ENCODE results near the gene POTEH.
"Not testable (repeated sequence)": the region's sequence is repeated elsewhere in the genome, so short reads cannot be mapped to it uniquely, and the experiment has no call there.

Gene POTEH

DNA sequence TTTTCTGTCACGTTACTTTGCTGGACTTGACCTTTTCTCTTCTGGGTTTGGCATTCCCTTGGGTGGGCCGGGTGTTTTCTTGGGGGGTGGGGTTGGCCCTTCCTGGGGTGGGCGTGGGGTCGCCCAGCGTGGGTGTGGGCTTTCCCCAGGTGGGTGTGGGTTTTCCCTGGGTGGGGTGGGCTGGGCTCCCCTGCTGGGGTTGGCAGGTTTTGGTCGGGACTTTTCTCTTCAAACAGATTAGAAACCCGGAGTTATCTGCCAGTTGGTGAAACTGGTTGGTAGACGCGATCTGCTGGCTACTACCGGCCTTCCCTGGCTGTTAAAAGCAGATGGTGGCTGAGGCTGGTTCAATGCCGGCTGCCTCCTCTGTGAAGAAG, at the start of gene POTEH:
Gene POTEH (plus strand): TSS at position 278 of the 377 bp plus-strand sequence. CDS start 52 bp downstream, at position 330.
- not testable (repeated sequence) for DNase-seq (ENCODE audit: low spot score)

DNA sequence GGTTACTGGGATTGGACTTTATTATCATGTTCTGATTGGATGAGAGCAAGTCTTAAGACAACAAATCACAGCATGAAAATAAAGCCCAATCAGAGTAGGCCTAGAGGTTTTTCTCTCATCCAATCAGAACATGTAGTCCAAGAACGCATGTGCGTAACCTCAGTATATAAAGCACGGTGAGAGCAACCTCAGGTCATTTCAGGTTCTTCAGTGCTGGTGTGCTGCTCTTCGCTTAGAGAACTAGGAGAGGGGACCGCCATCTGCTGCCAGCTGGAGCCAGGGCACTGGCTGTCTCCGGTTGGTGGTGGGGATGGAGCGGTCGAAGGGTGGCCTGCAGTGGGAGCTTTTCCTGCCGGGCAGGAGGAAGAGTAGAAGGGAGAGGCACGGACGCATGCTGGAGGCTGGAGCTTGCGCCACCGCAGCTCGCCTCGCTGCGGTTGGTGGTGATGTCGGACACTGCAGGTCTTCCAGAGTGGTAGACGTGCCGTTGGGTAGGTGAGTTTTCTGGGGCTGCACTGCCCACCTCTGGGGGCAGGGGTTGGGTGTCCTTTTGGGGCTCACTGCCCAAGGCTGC, 47.5 kb upstream of the POTEH start:
- DNase-seq (ENCODE audit: low spot score), result not testable (repeated sequence)

- not testable (repeated sequence) for DNase-seq (ENCODE audit: low spot score)
These were observed 37.9 kb upstream of the POTEH start for GRCh38 chr22:15651954-15652353.

DNA sequence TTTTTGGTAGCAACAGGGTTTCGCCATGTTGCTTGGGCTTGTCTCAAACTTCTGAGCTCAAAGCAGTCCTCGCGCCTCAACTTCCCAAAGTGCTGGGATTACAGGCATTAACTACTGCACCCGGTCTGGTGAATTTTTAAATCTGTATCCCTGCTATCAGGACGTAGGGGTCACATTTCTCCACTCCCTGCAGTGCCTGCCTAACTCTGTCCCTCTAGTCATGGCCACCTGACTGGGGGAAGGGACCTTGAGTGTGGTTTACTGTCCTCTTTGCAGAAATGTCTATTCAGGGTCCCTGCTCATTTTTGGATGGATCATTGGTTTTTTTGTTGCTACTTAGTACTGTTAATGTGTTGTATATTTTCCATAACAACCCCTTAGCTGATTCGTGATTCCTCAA, 37.1 kb upstream of the POTEH start:
- not testable (repeated sequence) for DNase-seq (ENCODE audit: low spot score)

DNA sequence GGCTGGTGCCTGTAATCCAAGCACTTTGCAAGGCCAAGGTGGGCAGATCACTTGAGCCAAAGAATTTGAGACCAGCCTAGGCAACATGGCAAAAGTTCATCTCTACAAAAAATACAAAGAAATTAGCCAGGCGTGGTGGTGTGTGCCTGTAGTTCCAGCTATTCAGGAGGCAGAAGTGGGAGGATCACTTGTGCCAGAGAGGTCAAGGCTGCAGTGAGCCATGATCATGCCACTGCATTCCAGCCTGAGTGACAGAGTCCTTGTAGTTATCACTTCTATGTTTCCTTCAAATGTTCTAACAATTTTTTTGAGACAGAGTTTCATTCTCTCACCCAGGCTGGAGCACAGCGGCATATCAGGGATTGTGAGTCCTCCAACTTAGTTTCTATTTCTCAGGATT, 36.6 kb upstream of the POTEH start:
- DNase-seq (ENCODE audit: low spot score), result not testable (repeated sequence)

- not testable (repeated sequence) for DNase-seq (ENCODE audit: low spot score)
These were observed 28.7 kb upstream of the POTEH start for GRCh38 chr22:15661102-15661501.

DNA sequence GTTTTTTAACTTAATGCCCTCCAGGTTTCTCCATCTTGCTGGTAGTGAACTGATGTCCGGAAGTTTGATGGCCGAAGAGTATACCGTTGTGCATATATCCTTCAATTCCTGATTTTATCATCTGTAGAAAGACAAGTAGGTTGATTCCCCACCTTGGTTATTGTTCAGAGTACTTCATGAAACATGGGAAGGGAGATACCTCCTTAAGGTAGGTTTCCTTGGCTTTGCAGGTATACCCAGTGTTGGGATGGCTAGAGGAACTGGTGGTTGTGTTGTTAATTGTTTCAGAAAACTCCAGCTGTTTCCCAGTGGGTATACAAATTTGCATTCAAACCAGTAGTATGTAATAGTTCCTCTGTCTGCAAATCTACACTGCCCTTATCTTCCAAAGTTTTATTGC, 25.1 kb upstream of the POTEH start:
- DNase-seq (ENCODE audit: low spot score), result not testable (repeated sequence)

DNA sequence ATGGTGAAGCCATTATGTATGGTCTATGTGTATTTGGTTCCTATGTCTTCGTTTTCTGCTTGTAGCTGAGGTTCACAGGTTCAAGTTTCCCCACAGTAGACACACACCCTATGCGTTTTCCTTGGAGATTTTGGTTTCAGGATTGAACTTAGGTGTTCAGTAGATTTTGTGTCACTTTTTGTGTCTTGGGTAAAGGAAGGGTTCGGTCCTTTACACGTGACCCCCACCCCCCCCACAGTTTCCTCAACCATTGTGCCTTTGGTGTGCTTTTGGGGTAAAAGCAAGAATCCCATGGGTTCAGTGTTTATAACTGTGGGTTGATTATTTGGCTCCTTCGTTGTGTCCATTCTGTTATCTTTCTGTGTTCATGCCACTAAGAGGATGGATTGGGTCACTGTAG, 24.3 kb upstream of the POTEH start:
- not testable (repeated sequence) for DNase-seq (ENCODE audit: low spot score)

DNA sequence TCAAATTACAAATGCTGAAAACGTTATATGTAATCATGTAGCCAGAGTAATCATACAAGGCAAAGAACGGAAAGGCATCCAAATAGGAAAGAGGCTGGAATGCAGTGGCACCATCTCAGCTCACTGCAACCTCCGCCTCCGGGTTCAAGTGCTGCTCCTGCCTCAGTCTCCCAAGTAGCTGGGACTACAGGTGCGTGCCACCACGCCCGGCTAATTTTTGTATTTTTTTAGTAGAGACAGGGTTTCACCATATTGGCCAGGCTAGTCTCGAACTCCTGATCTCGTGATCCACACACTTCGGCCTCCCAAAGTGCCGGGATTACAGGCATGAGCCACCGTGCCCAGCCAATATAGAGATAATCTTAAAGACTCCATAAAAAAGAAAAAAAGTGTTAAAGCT, 20.4 kb upstream of the POTEH start:
- not testable (repeated sequence) for DNase-seq (ENCODE audit: low spot score)

- DNase-seq (ENCODE audit: low spot score), result not testable (repeated sequence)
These were observed 10.1 kb upstream of the POTEH start for GRCh38 chr22:15679702-15680101.

DNA sequence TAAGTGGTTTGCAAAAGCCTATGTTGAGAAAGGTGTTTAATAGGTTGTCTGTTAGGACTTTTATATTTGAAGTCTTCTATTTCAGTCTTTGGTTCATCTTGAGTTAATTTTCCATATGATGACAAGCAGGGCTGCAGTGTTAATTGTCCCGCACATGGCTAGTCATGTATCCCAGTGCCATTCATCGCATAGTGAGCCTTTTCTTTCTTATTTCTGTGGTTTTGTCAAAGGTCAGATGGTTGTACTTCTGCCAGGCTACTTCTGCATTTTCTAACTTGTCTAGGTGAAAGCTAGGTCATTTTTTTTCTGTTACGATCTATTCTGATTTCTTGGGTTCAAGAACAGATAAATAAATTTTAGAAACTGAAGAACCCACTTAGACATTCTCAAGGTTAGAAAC, 5.7 kb upstream of the POTEH start:
- DNase-seq (ENCODE audit: low spot score), result not testable (repeated sequence)

GRCh38 chr22:15684695-15685094, 5.1 kb upstream of the POTEH start:
- DNase-seq (ENCODE audit: low spot score), result not testable (repeated sequence)

- not testable (repeated sequence) for DNase-seq (ENCODE audit: low spot score)
These were observed 4.2 kb upstream of the POTEH start for GRCh38 chr22:15685641-15686040.

DNA sequence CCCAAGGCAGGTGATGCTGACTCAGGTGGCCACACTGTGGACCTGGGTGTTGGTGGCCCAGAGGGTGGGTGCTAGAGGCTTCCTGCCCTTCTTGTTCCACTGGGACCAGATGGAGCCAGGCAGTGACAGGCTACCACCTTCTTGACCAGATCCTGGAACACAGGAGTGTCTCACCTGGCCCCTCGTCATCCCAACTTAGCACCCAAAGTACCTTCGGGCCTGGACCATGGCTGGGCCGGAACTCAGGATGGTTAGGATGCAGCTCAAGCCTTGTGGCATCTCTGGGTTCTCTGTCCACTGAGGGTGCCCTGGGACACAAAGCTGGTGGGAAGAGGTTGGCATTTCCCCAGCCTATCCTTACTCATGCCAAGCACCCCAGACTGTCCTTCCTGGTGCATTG, 2.7 kb upstream of the POTEH start:
- DNase-seq (ENCODE audit: low spot score), result not testable (repeated sequence)

DNA sequence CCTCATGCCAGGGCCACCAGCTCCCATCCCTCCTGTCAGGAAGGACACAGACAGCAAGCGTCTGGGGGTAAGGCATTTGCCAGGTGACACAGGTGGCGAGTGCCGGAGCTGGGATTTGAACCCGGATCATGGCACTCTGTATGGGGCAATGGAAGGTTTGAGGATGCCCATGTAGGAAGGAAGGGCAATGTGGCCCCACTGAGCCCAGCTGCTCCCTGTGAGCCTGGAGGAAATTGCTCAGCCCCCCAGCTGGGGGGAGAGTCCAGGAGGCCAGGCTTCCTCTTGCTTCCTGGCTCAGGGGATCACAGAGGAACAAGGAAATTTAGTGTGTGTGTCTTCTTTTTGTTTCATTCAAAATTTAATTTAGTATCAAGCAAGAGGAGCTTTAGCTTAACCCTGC, 2.1 kb upstream of the POTEH start:
- DNase-seq (ENCODE audit: low spot score), result not testable (repeated sequence)

GRCh38 chr22:15688090-15688489, 1.7 kb upstream of the POTEH start:
- not testable (repeated sequence) for DNase-seq (ENCODE audit: low spot score)

GRCh38 chr22:15689012-15689748, 646 bp upstream of the POTEH start:
- not testable (repeated sequence) for DNase-seq (ENCODE audit: low spot score)

- DNase-seq (ENCODE audit: low spot score), result not testable (repeated sequence)
These were observed 23.8 kb downstream of the POTEH start for GRCh38 chr22:15713600-15713999.

DNA sequence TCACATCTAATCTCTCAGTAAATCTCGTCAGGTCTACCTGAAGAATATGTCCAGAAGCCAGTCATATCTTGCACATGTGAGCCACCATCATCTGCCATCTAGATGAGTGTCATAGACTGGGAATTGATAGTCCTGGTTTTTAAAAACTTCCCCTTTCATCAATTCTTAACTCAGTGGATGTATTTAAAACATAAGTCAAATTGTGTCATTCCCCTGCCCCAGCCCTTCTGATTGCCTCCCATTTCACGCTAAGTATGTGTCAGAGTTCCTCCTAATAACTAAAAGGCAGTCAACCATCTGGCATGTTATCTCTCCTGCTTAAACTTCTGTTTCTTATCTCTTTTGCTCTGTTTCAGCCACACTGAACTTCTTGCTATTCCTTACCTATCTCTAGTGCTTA, 24.3 kb downstream of the POTEH start:
- DNase-seq (ENCODE audit: low spot score), result not testable (repeated sequence)

GRCh38 chr22:15721884-15722283, 32.1 kb downstream of the POTEH start:
- DNase-seq (ENCODE audit: low spot score), result not testable (repeated sequence)

GRCh38 chr22:15729209-15729917, 39.5 kb downstream of the POTEH start:
- DNase-seq (ENCODE audit: low spot score), result not testable (repeated sequence)

DNA sequence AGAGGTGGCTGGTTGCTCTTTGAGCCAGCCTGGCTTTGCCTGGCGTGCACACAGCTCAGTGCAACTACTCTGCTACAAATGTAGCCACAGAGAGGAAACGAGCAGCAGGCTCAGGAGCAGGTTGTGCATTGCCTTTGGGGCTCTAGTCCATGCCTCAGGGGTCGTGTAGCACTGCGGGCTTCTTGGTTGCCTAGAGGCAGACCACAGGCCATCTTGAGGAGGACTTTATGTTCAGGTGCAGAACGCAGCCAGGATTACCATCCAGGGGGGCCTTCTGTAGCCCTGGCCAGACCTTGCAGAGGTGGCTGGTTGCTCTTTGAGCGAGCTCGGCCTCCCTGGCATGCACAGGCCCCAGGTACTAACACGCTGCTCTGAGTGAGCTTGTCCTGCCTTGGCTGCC, 41.2 kb downstream of the POTEH start:
- DNase-seq (ENCODE audit: low spot score), result not testable (repeated sequence)

GRCh38 chr22:15734411-15734810, 44.6 kb downstream of the POTEH start:
- not testable (repeated sequence) for DNase-seq (ENCODE audit: low spot score)
